Adrenal gland (tissue), 12 donors: ENCODE results near the gene ESPNL. TPM values are rescaled to one million over a fixed set of nuclear protein-coding genes. Genes with fewer than 3 reads are reported as not detected.

ENCODE experiments used
- DNase-seq, 7 donors: peaks; one replicate each; pipeline ENCODE4 v3.0.0-alpha.2; 2019 to 2020
- H3K27ac ChIP-seq, 5 donors: fragments of 200-600 bp; sonication (generic) in 4 of 5; 1 replicate in 3 of 5; 2 replicates in 2 of 5; pipeline versions ENCODE4 v1.5.1 to v1.8.0; 2016 to 2020; ENCODE audit warnings: mild to moderate bottlenecking in 1 of 5
- H3K27me3 ChIP-seq: fragments of 200-600 bp; 2 replicates; pipeline ENCODE4 v1.8.0; 2021
- H3K36me3 ChIP-seq, 2 donors: fragments of 200-600 bp; replicated peaks in 1 of 2; 1 replicate in 1 of 2; 2 replicates in 1 of 2; pipeline versions ENCODE4 v1.5.1 to v1.8.0; 2018 to 2022
- H3K4me1 ChIP-seq, 2 donors: fragments of 200-600 bp; replicated peaks in 1 of 2; 1 replicate in 1 of 2; 2 replicates in 1 of 2; pipeline versions ENCODE4 v1.5.1 to v1.8.0; 2018 to 2021
- H3K4me3 ChIP-seq, 4 donors: fragments of 200-600 bp; sonication (generic) in 3 of 4; one replicate each; pipeline ENCODE4 v1.5.1; 2016 to 2018
- H3K9me3 ChIP-seq, 3 donors: fragments of 200-600 bp; sonication (generic) in 1 of 3; replicated peaks in 1 of 3; 1 replicate in 2 of 3; 2 replicates in 1 of 3; pipeline versions ENCODE4 v1.5.1 to v1.8.0; 2016 to 2021
- POLR2A ChIP-seq, 2 donors: fragments of 450-650 bp; IDR thresholded peaks; one replicate each; pipeline ENCODE4 v1.6.1; 2017; ENCODE audit warnings: antibody characterized with exemption in 2 of 2, mild to moderate bottlenecking in 2 of 2, moderate library complexity in 1 of 2
- WGBS, 4 donors: extraction: QIAGEN DNeasy Blood & Tissue Kit in 2 of 4; methylation state at CpG; one replicate each; pipeline versions ENCODE4 v1.1.5 to v1.1.7; 2013 to 2017; 5-methylcytosine and 5-hydroxymethylcytosine counted together
- intact Hi-C, 2 donors: fragments of 100-400 bp; cut with DNase I; formaldehyde crosslinking; loops; one replicate each; pipeline versions ENCODE4 v1.14.1 to v1.15.0; 2022 to 2023
- polyA plus RNA-seq, 3 donors: library from polyadenylated mRNA; stranded (reverse); fragments of 200-250 nt in 2 of 3; fragments of 350-450 nt in 1 of 3; fragmentation: Illumina TruSeq in 1 of 3; extraction: RNeasy Lipid Tissue Mini Kit (QIAGEN cat#74804) in 1 of 3; gene quantifications; one replicate each; pipeline ENCODE4 v1.2.3, GENCODE V29; 2013 to 2014
- total RNA-seq, 9 donors: library from RNA; depleted of rRNA in 4 of 9; stranded (reverse); fragments of >200 nt in 4 of 9; fragments of 120-200 nt in 1 of 9; fragmentation: NEBNext Ultra II Directional in 1 of 9; extraction: Animal tissue kit (Norgen Biotek cat#: 25700) in 1 of 9; gene quantifications; one replicate each; pipeline versions ENCODE4 v1.1.0 to v1.2.4, GENCODE V29; 2013 to 2023
- TF ChIP-seq, protein P1 (sequence below), 6 experiments: fragments of 450-650 bp in 4 of 6; fragments of 200-600 bp in 2 of 6; sonication (generic) in 1 of 6; IDR thresholded peaks; 1 replicate in 5 of 6; 2 replicates in 1 of 6; pipeline versions ENCODE4 v1.5.1 to v1.8.0; 2016 to 2021; ENCODE audit warnings: antibody characterized with exemption in 6 of 6, mild to moderate bottlenecking in 2 of 6, moderate library complexity in 1 of 6
- donor health status: healthy with polysubstance abuse.
- donor health status: Bipolar disorder and iron deficiency.
- donor health status: DM: yes; HTN: yes; CAD: no.
- donor health status: DM: no; HTN: no; CAD: no.
- donor health status: DM: no; HTN: no; CAD: no.
- donor health status: DM: yes; HTN: yes; CAD: no.

The ESPNL gene
- total and polyA plus RNA-seq, 12 donors, result 0.03 to 5.9 (median 1.2) TPM; not detected in 5

DNA sequence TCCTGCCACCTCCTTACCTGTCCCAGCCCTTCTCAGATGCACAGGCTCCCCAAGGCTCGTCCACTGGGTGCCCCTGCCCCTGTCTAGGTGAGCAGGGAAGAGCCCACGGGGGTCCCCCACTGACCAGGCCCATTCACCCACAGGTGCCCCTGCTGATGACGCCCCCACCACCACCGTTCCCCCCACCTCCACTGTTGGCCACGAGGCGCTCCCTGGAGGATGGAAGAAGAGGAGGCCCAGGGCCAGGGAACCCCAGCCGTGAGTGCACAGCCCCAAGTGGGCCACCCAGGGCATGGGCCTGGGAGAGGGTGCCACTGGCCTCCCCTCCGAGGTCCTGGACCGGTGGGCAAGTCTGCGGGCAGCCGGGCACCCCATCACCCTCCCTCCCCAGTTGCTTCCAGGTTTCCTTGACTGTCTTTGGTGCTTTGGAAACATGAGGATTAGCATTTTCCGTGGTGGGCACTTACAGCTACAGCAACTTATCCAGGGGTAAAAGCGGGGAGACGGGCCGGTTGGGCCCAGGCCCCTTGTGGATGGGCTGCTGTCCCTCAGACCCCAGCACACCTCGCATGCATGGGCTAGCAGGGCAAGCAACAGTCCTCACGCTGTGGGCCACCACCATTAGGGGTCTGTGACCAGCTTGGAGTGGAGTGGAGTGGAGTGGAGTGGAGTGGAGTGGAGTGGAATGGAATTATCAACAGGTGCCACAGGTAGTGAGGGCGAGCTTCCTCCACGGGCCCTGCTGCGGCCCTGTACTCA is 25.2 kb downstream of the ESPNL start:
- no peak overlapping the region for H3K4me3 ChIP-seq
- intact Hi-C loops, result no loop called here
- DNase-seq, result no peak
- H3K4me1 ChIP-seq, result no peaks in the 10 kb centered on the region
- no peak overlapping the region for H3K27ac ChIP-seq
- no peaks in the 10 kb centered on the region for H3K9me3 ChIP-seq
- WGBS, 4 donors, result 91 to 96% (median 93%) methylated on average over 4 to 20 of the region's 20 CpGs
- no peaks in the 10 kb centered on the region for H3K27me3 ChIP-seq
- no peaks in the 10 kb centered on the region for H3K36me3 ChIP-seq
- TF ChIP-seq, protein P1, sequence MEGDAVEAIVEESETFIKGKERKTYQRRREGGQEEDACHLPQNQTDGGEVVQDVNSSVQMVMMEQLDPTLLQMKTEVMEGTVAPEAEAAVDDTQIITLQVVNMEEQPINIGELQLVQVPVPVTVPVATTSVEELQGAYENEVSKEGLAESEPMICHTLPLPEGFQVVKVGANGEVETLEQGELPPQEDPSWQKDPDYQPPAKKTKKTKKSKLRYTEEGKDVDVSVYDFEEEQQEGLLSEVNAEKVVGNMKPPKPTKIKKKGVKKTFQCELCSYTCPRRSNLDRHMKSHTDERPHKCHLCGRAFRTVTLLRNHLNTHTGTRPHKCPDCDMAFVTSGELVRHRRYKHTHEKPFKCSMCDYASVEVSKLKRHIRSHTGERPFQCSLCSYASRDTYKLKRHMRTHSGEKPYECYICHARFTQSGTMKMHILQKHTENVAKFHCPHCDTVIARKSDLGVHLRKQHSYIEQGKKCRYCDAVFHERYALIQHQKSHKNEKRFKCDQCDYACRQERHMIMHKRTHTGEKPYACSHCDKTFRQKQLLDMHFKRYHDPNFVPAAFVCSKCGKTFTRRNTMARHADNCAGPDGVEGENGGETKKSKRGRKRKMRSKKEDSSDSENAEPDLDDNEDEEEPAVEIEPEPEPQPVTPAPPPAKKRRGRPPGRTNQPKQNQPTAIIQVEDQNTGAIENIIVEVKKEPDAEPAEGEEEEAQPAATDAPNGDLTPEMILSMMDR (IDR thresholded peaks at IDR 0.05), result no peak
- TF ChIP-seq POLR2A (IDR thresholded peaks at IDR 0.05), result no peak

DNA sequence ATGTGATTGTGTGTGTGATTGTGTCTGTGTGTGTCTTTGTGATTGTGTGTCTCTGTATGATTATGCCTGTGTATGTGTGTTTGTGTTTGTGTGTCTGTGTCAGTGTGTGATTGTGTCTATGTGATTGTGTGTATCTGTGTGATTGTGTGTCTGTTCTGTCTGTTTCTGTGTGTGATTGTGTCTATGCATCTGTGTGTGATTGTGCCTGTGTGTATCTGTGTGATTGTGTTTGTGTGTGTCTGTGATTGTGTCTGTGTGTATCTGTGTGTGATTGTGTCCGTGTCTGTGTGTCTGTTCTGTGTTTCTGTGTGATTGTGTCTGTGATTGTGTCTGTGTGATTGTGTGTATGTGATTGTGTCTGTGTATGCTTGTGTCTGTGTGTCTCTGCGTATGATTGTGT is 26.2 kb downstream of the ESPNL start:
- H3K36me3 ChIP-seq, result no peaks in the 10 kb centered on the region
- no peaks in the 10 kb centered on the region for H3K9me3 ChIP-seq
- no peak for TF ChIP-seq POLR2A (IDR thresholded peaks at IDR 0.05)
- TF ChIP-seq, protein P1 (IDR thresholded peaks at IDR 0.05), result no peak
- WGBS, 4 donors, result 44 to 96% (median 77%) methylated on average over 2 of the region's 2 CpGs
- no peak overlapping the region for H3K4me3 ChIP-seq
- H3K27ac ChIP-seq, result no peak overlapping the region
- H3K27me3 ChIP-seq, result no peaks in the 10 kb centered on the region
- no peaks in the 10 kb centered on the region for H3K4me1 ChIP-seq
- intact Hi-C loops, result no loop called here
- DNase-seq, result no peak

DNA sequence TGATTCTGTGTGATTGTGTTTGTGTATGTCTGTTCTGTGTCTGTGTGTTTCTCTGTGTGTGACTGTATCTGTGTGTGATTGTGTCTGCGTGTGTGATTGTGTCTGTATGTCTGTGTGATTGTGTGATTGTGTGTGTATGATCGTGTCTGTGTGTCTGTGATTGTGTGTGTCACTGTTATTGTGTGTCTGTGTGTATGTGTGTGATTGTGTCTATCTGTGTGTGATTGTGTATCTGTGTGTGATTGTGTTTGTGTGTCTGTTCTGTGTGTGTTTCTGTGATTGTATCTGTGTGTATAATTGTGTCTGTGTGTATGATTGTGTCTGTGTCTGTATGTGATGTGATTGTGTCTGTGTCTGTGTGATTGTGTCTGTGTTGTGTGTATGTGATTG is 26.6 kb downstream of the ESPNL start:
- no peak overlapping the region for H3K27ac ChIP-seq
- intact Hi-C loops, result no loop called here
- H3K4me3 ChIP-seq, result no peak overlapping the region
- no peaks in the 10 kb centered on the region for H3K4me1 ChIP-seq
- no peaks in the 10 kb centered on the region for H3K9me3 ChIP-seq
- 78 to 91% (median 84%) methylated on average over 2 of the region's 2 CpGs for WGBS, 4 donors
- H3K27me3 ChIP-seq, result no peaks in the 10 kb centered on the region
- TF ChIP-seq POLR2A (IDR thresholded peaks at IDR 0.05), result no peak
- TF ChIP-seq, protein P1 (IDR thresholded peaks at IDR 0.05), result no peak
- H3K36me3 ChIP-seq, result no peaks in the 10 kb centered on the region
- no peak for DNase-seq

DNA sequence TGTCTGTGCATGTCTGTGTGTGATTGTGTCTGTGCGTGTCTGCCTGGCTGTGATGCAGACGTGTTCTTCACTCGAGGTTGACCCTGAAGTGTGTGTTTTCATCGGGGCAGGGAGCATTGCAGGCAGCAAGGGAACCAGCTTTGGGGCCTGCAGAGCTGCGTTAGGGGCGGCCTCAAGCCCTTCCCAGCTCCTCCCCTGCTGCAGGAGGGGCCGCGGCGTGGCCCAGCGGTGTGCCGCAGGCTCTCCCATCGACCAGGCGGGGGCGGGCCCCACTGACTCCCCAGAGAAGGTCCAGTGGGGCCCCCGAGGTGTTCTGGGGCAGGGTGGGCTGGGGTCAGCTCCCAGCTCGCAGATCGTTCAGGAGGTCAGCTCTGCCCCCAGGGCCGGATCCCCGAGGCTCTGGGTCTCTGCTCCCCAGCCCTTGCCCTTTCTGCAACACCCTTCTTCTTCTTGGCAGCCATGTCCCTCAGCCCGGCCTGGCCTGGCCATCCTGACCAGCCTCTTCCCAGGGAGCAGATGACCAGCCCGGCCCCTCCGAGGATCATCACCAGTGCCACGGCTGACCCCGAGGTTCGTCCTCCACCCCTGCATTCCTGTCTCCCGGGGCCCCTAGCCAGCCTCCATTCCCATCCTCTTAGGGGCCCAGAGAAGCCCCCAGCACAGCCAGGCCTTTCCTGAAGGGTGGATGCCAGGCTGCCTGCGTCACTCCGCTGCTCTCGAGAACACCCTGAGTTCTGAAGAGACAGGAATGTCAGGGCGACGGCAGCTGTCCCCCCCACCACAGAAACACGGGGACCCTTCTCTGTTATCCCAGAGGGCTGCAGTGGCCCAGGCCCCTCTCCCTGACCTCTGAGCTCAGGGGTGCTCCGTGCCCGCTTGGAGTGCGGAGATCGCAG is 27.3 kb downstream of the ESPNL start:
- Histone ChIP-seq H3K4me3 (peak overlapping the region in 1 of 4 donors; percentile 36), H3K4me1 (no peaks in the 10 kb centered on the region), H3K36me3 (no peaks in the 10 kb centered on the region), H3K27ac (no peak overlapping the region), H3K27me3 (no peaks in the 10 kb centered on the region), H3K9me3 (no peaks in the 10 kb centered on the region)
- no peak for TF ChIP-seq POLR2A (IDR thresholded peaks at IDR 0.05)
- TF ChIP-seq, protein P1 (IDR thresholded peaks at IDR 0.05), result no peak
- DNase-seq, result peak in 2 of 7 donors; percentile 40 to 56
- WGBS, 4 donors, result 39 to 54% (median 43%) methylated on average over 13 to 36 of the region's 36 CpGs
- intact Hi-C loops, result no loop called here
